SK-N-SH treated with all-trans-retinoic acid at 6 μM for 48 hours (cell line): ENCODE data around the gene CUBN.

Source experiments
- ARNTL ChIP-seq: fragments of 450-650 bp; formaldehyde crosslinking; IDR thresholded peaks from 2 replicates; pipeline ENCODE4 v1.5.0; 2020; ENCODE audit warnings: low read depth, mild to moderate bottlenecking, moderate library complexity, borderline replicate concordance
- BACH2 ChIP-seq: fragments of 250-450 bp; sonication (Bioruptor Pico); IDR thresholded peaks from 2 replicates; pipeline ENCODE4 v1.9.0; 2021; ENCODE audit warnings: mild to moderate bottlenecking, borderline replicate concordance
- CREB5 ChIP-seq: fragments of 250-450 bp; sonication (Bioruptor Pico); IDR thresholded peaks from 2 replicates; pipeline ENCODE4 v1.5.1; 2020; ENCODE audit warnings: low read depth, mild to moderate bottlenecking, moderate library complexity
- ESRRG ChIP-seq: fragments of 250-450 bp; sonication (Bioruptor Pico); IDR thresholded peaks from 2 replicates; pipeline ENCODE4 v1.6.1; 2021; ENCODE audit warnings: mild to moderate bottlenecking
- SNAI2 ChIP-seq: fragments of 250-450 bp; sonication (Bioruptor Pico); IDR thresholded peaks from 2 replicates; pipeline ENCODE4 v1.5.0; 2020; ENCODE audit warnings: mild to moderate bottlenecking, moderate library complexity
- TCF4 ChIP-seq: fragments of 250-450 bp; sonication (Bioruptor Pico); IDR thresholded peaks from 2 replicates; pipeline ENCODE4 v1.8.0; 2021; ENCODE audit warnings: mild to moderate bottlenecking, moderate library complexity, borderline replicate concordance
- TSHZ2 ChIP-seq: fragments of 250-450 bp; sonication (Bioruptor Pico); IDR thresholded peaks from 2 replicates; pipeline ENCODE4 v1.5.0; 2020; ENCODE audit warnings: mild to moderate bottlenecking, moderate library complexity
- ZFP3 ChIP-seq: fragments of 250-450 bp; sonication (Bioruptor Pico); IDR thresholded peaks from 2 replicates; pipeline ENCODE4 v1.5.0; 2020; ENCODE audit warnings: mild to moderate bottlenecking, moderate library complexity
- ZNF70 ChIP-seq: fragments of 450-650 bp; formaldehyde crosslinking; IDR thresholded peaks from 2 replicates; pipeline ENCODE4 v1.5.0; 2020; ENCODE audit warnings: mild to moderate bottlenecking, moderate library complexity
- TF ChIP-seq, protein P1 (sequence below): fragments of 250-450 bp; sonication (Bioruptor Pico); IDR thresholded peaks from 2 replicates; pipeline ENCODE4 v1.5.1; 2021; ENCODE audit warnings: mild to moderate bottlenecking, moderate library complexity
- TF ChIP-seq, protein P2 (sequence below): fragments of 250-450 bp; sonication (Bioruptor Pico); IDR thresholded peaks from 2 replicates; pipeline ENCODE4 v1.8.0; 2021; ENCODE audit warnings: low read depth, mild to moderate bottlenecking, moderate library complexity, borderline replicate concordance
- TF ChIP-seq, protein P3 (sequence below): fragments of 250-450 bp; sonication (Bioruptor Pico); IDR thresholded peaks from 2 replicates; pipeline ENCODE4 v1.8.0; 2020; ENCODE audit warnings: mild to moderate bottlenecking, moderate library complexity, borderline replicate concordance

GRCh38 chr10:16816830-16817124 is 312.8 kb downstream of the CUBN start:
- TF ChIP-seq TSHZ2 (CRISPR knock-in tag) (no peak), TCF4 (no peak), ZNF70 (CRISPR knock-in tag) (no peak), ZFP3 (CRISPR knock-in tag) (no peak), CREB5 (CRISPR knock-in tag) (no peak), SNAI2 (no peak), ARNTL (CRISPR knock-in tag) (no peak), ESRRG (no peak), BACH2 (CRISPR knock-in tag) (no peak)
- TF ChIP-seq, protein P1, sequence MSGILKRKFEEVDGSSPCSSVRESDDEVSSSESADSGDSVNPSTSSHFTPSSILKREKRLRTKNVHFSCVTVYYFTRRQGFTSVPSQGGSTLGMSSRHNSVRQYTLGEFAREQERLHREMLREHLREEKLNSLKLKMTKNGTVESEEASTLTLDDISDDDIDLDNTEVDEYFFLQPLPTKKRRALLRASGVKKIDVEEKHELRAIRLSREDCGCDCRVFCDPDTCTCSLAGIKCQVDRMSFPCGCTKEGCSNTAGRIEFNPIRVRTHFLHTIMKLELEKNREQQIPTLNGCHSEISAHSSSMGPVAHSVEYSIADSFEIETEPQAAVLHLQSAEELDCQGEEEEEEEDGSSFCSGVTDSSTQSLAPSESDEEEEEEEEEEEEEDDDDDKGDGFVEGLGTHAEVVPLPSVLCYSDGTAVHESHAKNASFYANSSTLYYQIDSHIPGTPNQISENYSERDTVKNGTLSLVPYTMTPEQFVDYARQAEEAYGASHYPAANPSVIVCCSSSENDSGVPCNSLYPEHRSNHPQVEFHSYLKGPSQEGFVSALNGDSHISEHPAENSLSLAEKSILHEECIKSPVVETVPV (CRISPR knock-in tag), result no peak
- TF ChIP-seq, protein P2, sequence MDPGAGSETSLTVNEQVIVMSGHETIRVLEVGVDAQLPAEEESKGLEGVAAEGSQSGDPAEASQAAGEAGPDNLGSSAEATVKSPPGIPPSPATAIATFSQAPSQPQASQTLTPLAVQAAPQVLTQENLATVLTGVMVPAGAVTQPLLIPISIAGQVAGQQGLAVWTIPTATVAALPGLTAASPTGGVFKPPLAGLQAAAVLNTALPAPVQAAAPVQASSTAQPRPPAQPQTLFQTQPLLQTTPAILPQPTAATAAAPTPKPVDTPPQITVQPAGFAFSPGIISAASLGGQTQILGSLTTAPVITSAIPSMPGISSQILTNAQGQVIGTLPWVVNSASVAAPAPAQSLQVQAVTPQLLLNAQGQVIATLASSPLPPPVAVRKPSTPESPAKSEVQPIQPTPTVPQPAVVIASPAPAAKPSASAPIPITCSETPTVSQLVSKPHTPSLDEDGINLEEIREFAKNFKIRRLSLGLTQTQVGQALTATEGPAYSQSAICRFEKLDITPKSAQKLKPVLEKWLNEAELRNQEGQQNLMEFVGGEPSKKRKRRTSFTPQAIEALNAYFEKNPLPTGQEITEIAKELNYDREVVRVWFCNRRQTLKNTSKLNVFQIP, result no peak
- TF ChIP-seq, protein P3, sequence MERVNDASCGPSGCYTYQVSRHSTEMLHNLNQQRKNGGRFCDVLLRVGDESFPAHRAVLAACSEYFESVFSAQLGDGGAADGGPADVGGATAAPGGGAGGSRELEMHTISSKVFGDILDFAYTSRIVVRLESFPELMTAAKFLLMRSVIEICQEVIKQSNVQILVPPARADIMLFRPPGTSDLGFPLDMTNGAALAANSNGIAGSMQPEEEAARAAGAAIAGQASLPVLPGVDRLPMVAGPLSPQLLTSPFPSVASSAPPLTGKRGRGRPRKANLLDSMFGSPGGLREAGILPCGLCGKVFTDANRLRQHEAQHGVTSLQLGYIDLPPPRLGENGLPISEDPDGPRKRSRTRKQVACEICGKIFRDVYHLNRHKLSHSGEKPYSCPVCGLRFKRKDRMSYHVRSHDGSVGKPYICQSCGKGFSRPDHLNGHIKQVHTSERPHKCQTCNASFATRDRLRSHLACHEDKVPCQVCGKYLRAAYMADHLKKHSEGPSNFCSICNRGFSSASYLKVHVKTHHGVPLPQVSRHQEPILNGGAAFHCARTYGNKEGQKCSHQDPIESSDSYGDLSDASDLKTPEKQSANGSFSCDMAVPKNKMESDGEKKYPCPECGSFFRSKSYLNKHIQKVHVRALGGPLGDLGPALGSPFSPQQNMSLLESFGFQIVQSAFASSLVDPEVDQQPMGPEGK (CRISPR knock-in tag), result no peak
